ENCODE measurements around the gene ZDHHC22.
"Not testable (repeated sequence)": the region's sequence is repeated elsewhere in the genome, so short reads cannot be mapped to it uniquely, and the experiment has no call there.

Gene ZDHHC22

DNA sequence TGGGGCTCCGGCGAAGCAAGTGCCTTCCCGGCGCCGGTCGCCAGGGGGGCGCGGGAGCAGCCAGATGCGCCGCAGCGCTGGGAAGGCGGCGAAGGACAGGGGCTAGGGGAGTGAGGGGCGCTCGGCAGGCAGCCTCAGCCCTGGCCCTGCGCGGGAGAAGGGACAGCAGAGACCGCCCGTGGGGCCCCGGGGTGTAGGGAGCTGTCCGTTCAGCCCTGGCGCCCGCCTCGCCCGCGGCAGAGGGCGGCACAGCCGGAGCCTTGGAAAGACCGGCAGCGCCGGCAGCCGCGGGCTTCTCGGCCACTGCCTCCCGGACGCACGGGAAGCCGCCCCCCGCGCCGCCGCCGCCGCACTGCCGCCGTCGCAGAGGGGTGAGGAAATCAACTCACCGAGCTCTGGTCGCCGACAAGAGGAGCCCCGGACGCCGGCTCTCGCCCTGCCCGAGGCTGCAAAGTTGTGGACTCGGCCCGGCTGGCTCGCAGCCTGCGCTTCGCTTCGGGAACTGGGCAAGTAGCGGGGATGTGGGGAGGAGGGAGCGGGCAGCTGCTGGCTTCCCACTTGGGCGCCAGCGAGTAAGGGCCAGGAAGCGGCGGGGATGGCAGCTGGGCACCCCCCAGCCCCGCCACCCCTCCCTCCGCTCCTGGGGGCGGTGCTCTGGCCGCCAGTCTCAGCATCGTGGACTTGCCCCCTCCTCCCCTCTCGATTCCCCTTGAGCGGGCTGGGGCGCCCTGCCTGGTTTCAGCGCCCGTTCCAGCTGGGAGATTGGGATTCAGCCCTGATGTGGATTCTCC, at the start of gene ZDHHC22:
ZDHHC22 (minus strand) TSS at position 578 of the 791 bp plus-strand sequence. CDS start 2,053 bp downstream, outside the sequence.
- no peak for DNase-seq (ENCODE audit: low read depth, low spot score)

DNA sequence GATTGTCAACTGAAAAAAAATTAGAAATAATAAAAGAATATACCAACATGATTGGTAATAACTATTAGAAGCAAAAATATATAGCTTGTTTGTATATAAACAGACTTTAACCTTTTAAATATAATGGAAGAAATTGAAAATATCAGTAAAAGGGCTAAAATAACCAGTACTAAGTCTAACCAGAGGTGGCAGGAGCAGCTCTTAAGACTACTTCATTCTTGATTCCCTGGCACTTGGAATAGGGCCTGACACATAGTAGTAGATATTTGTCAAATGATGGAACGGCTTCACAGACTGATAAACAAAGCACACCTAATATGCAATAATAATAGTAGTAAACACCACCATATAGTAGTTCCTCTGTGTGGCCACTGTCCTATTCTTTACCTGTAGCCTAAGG, 49.4 kb upstream of the ZDHHC22 start:
- no peak for DNase-seq (ENCODE audit: low read depth, low spot score)

- no peak for DNase-seq (ENCODE audit: low read depth, low spot score)
Measured at GRCh38 chr14:77189479-77189878, 47.9 kb upstream of the ZDHHC22 start.

GRCh38 chr14:77187649-77188012, 46.0 kb upstream of the ZDHHC22 start:
- DNase-seq (ENCODE audit: low read depth, low spot score): no peak

DNA sequence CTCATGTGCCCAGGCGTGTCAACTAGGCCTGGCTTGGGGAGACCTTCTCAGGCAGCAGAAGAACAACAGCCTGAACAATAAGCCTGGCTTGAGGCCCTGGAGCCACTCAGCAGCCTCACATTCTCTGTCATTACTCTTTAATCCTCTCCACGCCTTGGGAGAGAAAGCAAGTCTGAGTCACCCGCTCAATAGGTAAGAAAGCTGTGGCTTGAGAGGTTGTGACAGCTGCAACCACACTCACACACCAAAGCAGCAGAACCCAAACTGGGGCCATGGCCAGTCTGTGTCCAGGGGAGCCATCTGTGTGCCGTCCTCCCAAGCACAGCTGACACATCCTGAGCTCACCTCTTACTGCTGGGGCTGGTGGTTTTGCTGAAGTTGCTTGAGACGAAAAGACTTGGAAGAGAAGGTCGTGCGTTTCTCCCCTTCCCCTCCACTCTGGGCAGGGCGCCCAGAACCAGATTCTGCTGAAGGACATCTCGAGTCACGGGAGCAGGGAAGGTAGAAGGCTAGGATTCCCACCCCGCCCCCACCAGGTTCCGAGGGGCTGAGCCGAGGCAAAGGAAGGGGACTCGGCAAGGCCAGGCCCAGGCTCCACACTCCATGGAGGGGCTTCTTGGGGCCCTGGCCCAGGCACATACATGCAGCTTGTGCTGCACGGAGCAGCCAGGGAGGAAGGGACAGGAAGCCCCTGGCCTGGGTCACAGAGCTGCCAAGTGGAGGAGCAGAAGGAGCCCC, 45.5 kb upstream of the ZDHHC22 start:
- no peak for DNase-seq (ENCODE audit: low read depth, low spot score)

GRCh38 chr14:77185093-77185465, 43.5 kb upstream of the ZDHHC22 start:
- DNase-seq (ENCODE audit: low read depth, low spot score): no peak

- no peak for DNase-seq (ENCODE audit: low read depth, low spot score)
Measured at GRCh38 chr14:77184396-77185092, 43.0 kb upstream of the ZDHHC22 start.

DNA sequence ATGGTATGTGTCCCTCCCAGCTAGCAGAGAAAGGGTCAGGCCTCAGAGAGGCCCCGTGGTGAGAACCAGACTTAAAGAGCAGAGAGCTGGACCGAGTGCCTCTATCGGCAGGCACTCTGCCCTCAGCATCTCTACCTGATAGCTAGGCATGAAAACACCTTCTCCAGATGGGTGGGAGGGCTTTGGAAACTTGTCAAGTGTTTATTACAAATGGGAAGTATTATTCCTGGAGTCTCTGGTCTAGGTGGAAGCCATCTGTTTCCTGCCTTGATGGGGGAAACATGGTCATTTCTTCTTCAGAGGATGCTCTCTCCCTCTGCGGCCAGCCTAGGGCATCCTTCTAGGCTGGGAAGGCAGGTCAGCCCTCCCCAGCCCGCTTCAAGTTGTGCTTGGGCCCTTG, 42.3 kb upstream of the ZDHHC22 start:
- no peak for DNase-seq (ENCODE audit: low read depth, low spot score)

DNA sequence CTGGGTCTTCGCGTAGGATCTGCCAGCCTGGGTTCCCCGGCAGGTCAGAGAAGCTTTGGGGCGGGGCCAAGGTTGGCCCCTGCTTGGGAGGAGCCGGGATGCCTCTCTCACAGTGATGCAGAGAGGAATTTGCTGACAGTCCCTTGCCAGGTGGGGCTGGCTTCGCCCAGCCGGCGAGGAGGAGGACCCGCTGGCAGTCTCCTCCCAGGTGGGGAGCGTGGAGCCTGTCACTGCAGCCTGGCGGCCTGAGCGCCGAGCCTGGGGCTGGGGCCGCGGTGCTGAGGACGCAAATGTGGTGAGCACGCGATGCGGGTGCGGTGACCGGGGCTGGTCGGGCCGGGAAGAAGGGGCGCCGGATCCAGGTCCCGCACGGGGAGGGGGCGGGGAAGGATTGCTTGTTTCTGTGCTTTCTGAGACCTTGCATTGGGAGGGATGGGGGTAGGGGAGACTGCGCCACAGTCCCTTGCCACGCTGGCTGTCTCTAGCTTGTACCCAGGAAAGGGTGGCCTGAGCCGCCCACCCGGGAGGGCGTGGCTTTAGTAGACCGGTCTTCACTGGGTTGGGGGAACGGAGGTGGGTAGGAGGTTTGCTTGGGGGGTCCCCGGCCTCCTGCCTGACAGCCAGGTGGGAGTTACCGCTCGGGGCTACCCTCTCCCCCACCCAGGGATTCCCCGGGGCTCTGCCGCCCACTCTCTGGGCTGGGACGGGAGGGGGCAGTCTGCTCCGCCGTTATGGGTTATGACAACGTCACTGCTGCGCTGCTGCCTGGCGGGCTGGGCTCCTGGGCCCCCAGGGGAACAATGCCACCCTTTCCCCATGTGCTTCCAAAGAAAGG, 40.2 kb upstream of the ZDHHC22 start, which contains the start of gene TMEM63C:
TMEM63C (plus strand) TSS at position 196 of the 835 bp plus-strand sequence. CDS start 37,016 bp downstream, outside the sequence.
- DNase-seq (ENCODE audit: low read depth, low spot score): no peak

DNA sequence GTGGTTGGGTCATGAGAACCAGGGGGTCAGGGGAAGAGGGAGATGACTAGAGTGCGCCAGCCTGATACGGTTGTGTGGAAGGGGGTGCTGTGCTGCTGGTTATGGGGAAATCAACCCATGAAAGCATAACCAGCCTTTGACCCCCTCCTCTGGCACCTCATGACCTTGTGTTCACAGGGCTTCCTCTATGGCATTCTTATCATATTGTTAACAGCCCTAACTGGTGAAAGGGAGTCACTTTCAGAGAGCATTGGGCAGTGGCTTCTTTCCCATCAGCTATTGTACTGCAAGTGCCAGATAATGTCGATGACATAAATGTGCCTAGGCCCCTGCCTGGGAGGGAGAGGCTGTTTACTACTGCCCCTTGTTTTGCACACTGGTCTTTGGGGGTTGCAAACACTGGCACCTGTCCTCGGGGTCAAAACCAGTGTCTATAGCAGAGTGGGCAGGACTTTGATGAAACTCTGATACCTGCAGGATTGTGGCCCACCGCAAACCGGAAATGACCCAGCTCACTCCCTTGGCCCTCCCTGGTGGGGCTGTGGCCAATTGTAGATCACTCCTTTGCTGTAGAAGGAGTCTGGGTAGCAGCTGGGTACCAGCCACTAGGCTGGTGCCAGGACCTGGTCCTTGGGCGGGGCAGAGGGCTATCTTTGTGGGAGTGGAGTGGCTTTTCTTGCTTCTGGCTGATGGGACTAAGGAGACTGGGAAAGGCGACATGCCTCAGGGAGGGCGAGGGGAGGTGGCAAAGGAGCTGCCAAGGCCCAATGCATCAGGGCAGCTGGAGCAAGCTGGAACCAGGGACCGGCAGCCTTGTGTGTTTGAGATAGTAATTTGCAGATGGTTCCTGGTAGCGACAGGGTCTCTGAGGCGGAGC, 39.4 kb upstream of the ZDHHC22 start:
- DNase-seq (ENCODE audit: low read depth, low spot score): no peak

GRCh38 chr14:77178656-77179055, 37.1 kb upstream of the ZDHHC22 start:
- no peak for DNase-seq (ENCODE audit: low read depth, low spot score)

GRCh38 chr14:77177702-77178101, 36.1 kb upstream of the ZDHHC22 start:
- no peak for DNase-seq (ENCODE audit: low read depth, low spot score)

GRCh38 chr14:77175843-77176242, 34.3 kb upstream of the ZDHHC22 start:
- no peak for DNase-seq (ENCODE audit: low read depth, low spot score)

DNA sequence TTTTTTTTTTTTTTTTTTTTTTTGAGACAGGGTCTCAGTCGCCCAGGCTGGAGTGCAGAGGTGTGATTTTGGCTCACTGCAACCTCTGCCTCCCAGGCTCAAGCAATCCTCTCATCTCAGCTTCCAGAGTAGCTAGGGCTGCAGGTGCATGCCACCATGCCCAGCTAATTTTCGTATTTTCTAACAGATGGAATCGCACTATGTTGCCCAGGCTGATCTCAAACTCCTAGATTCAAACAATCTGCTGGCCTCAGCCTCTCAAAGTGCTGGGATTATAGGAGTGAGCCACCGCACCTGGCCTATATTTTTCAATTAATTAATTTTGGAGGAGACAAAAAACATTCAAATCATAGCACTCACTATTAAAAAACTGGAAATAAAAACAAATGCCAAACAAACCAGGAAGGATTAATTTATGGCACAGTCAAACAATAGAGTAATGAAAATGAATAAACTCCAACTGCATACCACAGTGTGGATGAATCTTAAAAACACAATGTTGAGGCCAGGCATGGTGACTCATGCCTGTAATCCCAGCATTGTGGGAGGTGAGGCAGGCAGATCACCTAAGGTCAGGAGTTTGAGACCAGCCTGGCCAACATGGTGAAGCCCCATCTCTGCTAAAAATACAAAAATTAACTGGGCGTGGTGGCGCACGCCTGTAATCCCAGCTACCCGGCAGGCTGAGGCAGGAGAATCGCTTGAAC, 32.5 kb upstream of the ZDHHC22 start:
- not testable (repeated sequence) for DNase-seq (ENCODE audit: low read depth, low spot score)

DNA sequence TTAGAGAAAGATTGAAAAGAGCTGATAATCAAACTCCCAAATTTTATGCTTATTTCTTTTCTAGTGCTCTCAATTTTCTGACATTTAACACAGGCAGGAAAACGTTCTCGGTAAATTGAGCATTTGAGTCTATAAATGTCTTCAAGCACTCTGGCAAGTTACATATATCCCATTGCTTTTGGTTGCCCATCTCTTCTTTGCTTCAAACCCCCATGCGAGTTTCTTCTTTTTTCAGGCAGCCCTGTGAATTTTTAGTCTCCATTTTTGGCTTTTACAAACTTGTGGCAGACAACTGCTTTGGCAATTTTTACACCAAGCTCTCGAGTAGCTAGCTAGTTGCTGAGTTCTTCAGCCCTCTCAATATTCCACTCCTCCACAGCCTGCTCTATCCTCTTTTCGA, 31.3 kb upstream of the ZDHHC22 start:
- DNase-seq (ENCODE audit: low read depth, low spot score): no peak

- DNase-seq (ENCODE audit: low read depth, low spot score): no peak
Measured at GRCh38 chr14:77170045-77170444, 28.5 kb upstream of the ZDHHC22 start.

DNA sequence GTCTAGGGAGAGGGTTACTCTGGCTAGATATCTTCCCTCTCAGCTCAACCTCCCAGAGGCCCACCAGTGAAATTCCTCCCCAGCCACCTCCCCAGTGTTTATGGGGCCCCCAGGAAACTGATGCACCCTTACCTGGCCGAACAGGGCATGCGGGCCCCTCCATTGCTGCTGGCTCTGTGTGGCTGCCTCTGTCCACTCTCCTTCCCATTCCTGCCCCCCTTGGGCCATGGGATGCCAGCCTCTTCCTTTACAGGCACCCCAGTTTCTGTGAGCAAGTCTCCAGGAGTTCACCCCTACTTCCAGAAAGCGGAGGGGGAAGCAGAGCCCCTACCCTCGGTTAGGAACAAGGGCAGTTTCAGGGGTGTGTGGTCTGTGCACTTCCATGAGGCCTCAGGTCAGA, 19.4 kb upstream of the ZDHHC22 start:
- no peak for DNase-seq (ENCODE audit: low read depth, low spot score)

DNA sequence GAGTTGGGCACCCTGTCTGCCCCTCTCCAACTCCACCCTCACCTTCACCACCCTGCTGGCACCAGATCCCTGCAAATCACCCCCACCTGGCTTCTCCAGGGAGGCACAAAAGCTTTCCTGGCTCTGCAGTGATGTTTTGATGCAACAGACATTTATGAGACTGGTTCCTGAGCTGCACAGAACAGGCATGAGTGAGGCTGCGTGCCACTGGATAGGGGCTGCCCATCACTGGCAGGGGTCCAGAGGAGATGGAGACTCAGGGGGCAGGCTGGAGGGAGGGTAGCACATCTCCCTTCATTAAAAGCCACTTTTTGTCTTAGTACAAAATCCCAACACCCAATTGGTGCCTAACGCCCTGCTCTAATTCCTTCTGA, 17.3 kb upstream of the ZDHHC22 start:
- DNase-seq (ENCODE audit: low read depth, low spot score): no peak

DNA sequence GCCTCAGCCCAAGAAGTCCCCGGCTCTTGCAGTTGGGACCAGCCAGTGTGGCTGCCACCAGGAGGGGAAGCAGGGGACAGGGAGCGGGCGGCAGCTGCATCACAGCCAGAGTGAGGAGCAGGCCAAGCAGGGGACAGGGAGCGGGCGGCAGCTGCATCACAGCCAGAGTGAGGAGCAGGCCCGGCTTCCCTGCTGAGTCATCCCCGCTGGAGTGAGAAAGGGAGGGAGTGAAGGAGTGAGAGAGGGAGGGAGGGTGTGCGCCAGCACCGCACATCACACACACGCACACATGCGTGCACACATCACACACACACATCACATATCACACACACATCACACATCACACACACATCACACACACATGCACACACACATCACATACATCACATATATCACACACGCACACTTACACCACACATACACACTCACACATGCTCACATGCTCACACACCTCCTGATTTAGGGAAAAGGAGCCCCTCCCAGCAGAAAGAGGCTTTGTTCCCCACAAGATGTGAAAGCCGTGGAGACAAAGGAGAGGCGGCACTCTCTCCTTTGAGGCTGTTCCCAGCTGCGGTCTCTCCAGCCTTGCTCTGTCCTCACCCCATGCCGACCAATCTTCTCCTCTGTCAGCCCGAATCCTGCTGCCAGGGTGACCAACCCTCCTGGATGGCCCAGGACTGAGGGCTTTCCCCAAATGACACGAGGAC, 16.7 kb upstream of the ZDHHC22 start:
- no peak for DNase-seq (ENCODE audit: low read depth, low spot score)
